ENCODE results near the gene C3orf52. TPM values are rescaled to one million over a fixed set of nuclear protein-coding genes. Genes with fewer than 3 reads are reported as not detected.

Gene C3orf52
- polyA plus RNA-seq, 3 donors: 5.9 to 7.9 (median 6.0) TPM

DNA sequence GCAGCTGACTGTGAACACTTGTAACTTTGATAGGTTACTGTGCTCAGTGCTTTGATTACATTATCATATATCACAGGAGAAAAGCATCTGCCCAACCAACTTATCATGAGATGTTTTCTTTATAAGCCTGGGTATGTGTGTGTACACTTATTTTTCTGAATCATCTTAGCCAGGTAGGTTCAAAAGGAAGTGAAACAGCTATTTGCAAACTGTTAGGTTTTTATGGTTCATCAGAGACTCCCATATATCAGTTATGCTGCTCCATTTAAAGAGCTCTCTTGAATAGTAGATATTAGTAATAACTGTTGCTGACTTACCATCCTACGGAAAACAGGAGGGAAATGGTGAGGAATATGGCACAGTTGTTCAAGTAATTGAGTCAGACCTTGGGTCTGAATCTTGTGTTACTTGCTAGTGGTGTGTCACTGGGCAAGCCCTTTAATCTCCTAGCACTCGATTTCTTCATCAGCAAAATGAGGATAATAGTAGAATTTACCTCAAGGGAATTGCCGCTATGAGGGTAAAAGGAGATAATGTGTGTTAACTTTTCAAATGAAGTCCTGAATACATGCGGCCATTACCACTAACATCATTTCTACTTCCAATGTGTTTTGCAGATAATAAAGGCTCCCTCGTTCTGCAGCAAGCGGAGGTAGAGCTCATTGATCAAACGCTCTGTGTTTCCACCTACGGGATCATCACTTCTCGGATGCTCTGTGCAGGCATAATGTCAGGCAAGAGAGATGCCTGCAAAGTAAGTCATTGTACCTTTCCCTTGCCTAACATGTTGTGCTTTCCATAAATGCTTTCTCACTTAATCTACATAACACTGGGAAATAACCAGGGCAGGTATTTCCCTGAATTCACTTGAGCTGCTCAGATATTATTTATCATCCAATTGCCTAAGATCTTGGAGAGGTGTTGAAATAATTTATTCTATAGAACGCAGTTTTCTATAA is 7.8 kb upstream of the C3orf52 start:
- no peak for DNase-seq (ENCODE audit: extremely low read depth in 1 of 11, low read depth in 9 of 11, low spot score in 4 of 11)

DNA sequence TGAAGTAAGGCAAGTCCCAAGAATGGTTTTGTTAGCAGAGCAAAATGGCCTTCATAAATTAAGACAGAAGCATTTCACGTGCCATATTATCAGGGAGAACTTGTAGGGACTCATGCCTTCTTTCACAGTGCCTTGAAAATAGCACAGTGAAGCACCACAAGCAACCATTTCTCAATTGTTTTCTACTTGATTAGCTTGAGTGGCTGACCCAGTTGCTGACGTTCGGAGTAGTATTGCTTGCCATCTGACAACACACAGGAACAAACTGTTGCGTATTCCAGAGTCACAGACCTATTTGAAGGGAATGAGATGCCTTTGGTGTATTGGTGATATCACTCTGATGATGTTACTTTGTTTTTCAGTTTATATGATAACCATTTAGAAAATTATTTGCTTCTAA is 3.0 kb upstream of the C3orf52 start:
- DNase-seq (ENCODE audit: extremely low read depth in 1 of 11, low read depth in 9 of 11, low spot score in 4 of 11): no peak

DNA sequence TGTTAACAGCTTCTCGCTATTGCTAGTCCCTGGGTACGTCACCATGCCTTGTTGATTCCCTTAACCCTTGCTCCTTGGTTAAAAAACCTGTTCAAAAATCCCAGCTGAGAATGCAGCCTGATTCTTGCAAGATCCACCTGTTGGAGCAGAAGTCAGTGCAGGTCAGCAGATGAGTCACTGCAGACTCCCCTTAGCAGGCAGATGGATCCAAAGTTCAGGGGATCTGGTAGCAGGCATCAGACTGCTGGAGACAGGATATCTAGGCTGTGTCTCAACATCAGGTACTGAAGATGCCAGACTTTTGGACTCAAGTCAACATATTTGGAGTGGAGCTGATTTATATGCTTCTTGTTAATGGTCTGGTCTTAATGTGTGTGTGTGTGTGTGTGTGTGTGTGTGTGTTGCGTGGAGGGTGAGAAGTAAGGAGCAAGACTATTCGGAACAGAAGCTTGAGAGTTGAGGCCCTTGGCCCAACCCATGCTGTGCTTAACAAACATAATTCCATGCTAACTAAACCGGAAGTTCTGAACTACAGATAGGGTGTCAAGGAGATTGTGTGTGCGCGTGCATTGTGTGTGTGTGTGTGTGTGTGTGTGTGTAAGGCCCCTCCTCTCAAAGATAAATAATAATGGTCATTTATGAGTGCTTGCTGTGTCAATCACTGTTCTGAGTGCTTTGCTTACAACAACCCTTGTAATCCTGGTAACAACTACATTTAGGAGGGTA is 1.0 kb upstream of the C3orf52 start:
- no peak for DNase-seq (ENCODE audit: extremely low read depth in 1 of 11, low read depth in 9 of 11, low spot score in 4 of 11)

DNA sequence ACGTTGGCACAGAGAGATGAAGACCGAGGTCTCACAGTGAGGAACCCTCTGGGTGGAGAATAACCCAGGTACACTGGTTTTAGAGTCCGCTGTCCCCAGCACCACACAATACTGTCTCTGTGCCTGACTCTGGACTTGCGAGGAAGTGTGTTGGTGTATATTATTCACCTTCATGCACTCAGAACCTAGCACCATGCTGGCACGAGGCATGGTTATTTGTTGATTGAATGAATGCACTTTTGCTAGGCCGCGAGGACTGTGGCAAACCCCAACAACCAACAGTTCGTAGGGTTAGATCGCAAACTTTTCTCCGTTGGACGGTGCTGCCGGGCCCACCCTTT is 484 bp upstream of the C3orf52 start:
- DNase-seq (ENCODE audit: extremely low read depth in 1 of 11, low read depth in 9 of 11, low spot score in 4 of 11): no peak

DNA sequence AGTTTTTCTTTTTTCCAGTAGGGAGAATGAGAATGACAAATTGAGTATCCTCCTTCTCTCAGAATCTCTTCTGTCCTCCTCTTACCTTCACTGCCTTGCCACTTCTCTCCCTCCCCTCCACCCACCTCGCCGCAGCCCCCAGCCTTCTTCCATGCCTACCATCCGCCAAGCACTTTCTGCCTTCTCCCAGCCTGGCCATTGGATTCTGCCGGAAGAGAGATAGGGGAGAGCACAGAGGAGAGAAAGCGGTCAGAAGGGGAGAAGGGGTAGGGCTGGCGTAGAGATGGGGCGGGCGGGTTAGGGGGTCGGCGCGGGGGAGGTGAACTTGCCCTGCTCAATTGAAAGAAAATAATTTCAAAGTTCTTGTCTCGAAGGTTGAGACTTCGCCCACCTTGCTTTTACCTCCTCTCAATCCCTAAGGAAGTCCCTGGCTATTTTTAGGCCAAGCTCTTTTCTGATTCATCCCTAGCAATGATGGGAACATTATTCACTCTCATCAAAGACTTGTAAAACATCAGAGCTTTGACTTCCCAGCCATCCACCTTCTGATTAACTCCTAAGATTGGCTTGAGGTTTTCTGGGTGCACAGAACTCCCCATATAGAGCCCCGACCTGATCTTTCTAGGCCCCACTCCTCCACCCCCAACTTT is 811 bp downstream of the C3orf52 start:
- DNase-seq (ENCODE audit: extremely low read depth in 1 of 11, low read depth in 9 of 11, low spot score in 4 of 11): no peak

DNA sequence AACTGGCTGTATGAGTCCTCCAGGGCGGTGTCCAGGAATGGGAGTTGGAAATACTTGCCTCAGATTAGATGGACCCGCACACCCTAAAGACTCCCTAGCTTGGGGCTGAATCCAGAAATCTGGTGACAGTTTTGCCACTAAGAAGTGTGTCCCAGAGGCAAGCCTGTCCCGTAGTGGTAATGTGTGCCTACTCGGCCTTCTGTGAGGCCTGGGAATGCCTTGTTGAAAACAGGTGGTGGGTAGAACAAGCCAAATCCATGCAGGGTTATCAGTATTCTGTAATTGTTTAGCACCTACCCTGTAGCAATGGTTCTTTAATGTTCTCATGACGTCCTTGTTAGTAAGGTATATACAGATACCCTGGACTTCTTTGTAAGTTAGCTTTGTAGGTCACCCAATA is 1.6 kb downstream of the C3orf52 start:
- no peak for DNase-seq (ENCODE audit: extremely low read depth in 1 of 11, low read depth in 9 of 11, low spot score in 4 of 11)

DNA sequence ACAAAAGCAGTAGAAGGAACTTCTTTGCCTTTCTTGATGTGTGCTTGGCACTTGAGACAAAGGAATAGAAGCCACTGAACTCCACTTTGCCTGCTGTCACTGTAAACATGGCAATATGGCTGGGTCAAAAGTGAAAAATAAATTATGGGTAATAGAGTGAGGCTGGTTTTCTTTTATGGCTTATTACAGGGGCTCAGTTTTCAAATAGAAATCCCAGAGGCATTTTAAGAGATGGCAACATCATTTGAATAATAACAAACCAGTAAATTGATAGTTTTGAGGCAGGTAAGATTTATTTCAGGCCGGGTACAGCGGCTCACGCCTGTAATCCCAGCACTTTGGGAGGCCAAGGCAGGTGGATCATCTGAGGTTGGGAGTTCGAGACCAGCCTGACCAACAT is 2.8 kb downstream of the C3orf52 start:
- no peak for DNase-seq (ENCODE audit: extremely low read depth in 1 of 11, low read depth in 9 of 11, low spot score in 4 of 11)

DNA sequence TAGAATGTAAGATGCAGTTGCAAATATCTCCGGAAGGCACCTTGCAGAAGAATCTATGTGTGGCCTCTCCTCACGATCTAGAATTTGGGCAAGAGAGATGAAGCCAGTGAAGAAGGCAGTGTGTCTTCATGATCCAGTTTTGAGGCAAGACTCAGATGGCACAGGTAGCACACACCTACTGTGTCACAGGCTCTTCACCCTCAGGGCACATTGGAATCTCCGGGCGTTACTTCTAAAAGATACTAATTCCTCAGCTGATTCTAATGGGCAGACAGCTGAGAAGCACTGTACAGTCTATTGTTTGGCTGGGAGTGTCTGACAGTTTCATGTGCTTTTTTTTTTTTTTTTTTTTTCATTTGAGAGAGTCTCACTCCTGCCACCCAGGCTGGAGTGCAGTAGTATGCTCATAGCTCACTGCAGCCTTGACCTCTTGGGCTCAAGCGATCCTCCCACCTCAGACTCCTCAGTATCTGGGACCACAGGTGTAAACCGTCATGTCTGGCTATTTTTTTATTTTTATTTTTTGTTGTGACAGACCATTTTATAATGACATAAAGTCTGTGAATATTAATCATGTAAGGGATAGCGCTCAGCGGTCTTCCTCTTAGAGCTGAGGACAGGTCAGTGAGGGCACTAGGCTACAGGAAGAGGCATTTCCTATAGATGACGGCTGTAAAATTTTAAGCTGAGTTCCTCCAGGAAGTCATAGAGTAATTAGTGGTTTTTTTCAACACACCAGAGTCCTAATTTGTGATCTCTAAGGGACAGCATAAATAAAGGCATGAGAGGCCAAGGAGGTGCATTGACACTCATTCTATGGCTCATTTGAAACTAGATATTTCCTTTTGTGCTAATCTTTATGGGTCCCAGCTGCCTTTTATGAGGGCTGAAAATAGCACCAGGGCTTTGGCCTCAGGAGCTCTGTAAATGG is 4.0 kb downstream of the C3orf52 start:
- peak in 2 of 11 donors; percentile 42 to 46 for DNase-seq (ENCODE audit: extremely low read depth in 1 of 11, low read depth in 9 of 11, low spot score in 4 of 11)

DNA sequence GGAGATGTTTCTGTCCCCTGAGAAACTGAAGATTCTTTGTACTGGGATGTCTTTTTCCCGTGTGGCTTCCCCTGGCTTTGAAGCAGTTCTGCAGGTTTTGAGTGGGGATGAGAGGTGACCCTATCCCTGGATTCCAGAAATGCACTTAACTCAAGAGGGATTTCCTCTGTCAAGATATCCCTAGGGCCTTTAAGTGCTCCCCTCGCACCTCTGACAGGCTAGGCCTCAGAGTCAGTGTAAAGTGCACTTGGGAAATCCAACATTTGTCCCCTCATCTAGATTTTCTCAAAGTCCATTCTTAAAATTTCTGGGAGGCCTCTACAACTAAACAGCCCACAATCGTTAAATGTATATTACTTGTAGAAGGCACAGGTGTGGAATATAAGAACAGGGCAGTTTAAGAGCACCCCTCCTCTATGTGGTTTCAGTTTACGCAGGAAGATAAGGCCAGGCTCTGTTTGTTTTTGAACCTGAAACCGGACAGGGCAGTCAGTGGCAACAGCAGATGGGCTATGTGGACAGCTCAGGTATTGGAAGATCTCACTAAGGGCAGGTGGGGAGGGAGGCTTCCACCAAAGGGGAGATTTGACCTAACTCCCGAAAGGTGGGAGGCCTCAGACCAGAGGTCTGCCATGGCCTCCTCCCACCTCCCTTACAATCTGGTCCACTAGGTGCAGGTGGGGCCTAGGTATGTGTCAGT is 4.8 kb downstream of the C3orf52 start:
- DNase-seq (ENCODE audit: extremely low read depth in 1 of 11, low read depth in 9 of 11, low spot score in 4 of 11): no peak

DNA sequence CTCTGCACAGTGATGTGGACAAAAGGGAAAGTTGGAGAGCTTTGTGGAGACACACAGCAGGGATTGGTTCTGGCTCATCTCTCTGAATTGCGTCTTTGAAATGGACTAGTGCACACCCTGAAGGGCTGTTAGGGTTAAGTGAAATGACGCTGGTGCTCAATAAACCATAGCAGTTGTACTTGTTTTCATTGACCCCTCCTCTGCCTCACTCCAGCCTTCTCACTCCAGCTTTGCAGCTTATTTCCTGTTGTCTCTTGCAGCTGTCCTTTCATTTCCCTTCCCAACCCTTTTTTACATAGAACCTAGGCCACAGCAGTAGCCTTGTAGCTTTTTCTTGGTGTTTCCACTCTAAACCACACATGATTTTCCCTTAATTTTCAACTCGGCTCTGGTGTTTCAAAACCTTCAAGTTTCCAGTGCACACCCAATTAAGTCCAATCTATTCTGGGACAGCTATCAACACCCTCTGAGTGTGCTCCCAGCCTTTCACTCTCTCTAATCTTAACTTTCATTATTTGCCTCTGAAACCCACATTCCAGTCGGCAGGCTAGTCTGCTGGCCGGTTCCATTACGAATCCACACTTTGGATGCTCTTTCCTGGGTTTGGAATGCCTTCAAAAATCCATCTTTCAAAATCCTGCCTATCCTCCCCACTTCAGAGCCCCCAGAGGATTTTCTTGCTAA is 6.4 kb downstream of the C3orf52 start:
- DNase-seq (ENCODE audit: extremely low read depth in 1 of 11, low read depth in 9 of 11, low spot score in 4 of 11): no peak

DNA sequence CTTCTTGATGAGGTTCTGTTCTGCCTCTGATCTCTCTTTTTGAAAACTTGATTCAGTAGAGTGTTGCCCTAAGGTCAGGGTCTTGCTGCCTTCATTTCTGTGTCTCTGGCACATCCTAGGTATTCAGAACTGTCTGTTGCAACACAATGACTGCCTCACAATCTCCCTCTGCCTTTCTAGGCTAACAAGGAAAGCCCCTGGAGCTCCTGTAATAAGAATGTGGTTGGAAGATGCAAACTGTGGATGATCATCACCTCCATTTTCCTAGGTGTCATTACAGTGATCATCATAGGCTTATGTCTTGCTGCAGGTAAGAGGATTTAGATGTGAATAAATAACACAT is 7.0 kb downstream of the C3orf52 start:
- DNase-seq (ENCODE audit: extremely low read depth in 1 of 11, low read depth in 9 of 11, low spot score in 4 of 11): no peak

DNA sequence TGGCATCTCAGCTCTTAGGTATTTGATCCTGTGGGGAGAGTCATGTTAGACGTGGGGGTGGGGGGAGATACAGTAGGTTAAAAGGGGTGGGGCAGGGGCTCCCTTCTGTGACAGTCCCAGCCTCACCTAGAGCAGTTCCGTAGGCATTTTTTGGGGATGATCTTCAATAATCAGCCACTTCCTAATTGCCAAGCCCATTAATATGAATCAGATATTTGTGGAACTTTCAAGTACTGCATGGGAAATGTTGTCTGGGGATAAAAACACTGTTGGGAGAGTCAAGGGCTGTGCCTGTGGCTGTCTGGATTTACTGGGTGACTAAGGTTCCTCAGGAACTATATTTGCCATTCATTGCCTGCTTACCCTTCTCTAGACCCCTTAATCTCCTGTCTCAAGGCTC is 9.5 kb downstream of the C3orf52 start:
- DNase-seq (ENCODE audit: extremely low read depth in 1 of 11, low read depth in 9 of 11, low spot score in 4 of 11): no peak

DNA sequence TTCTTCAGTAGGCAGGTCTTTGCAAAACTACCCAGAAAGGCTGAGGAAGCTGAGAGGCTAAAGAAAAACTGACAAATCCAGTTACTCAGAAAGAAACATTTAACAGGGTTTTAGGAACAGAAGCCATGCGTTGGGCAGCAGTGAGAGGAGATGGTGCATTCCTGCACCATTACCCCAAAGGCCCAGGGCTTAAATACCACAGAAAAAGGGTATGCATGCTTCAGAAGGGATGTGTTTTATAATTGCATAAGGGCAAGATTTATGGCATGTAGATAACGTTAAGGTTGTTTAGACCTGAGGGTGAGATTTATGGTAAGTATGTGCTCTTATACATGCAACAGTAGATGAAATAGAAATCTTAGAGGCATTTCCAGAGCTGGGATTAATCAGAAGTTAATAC is 10.0 kb downstream of the C3orf52 start:
- no peak for DNase-seq (ENCODE audit: extremely low read depth in 1 of 11, low read depth in 9 of 11, low spot score in 4 of 11)

DNA sequence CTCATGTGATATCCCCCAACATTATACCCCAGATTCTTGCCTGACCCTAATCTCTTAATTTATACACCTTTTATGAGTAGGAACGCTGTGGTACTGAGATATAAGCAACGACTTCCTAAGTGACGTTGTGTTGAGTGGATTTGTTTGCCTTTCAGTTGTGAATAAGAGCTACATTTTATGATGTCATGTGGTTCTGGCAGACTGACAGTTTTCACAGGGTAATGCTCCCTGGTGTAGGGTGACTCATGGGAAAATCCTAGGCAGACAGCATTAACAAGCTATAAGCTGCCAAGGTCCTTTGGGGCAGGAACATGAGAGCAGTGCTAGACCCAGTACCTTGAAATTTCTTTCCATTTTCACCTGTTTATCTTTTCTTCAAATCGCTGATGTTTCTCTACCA is 11.2 kb downstream of the C3orf52 start:
- DNase-seq (ENCODE audit: extremely low read depth in 1 of 11, low read depth in 9 of 11, low spot score in 4 of 11): no peak

DNA sequence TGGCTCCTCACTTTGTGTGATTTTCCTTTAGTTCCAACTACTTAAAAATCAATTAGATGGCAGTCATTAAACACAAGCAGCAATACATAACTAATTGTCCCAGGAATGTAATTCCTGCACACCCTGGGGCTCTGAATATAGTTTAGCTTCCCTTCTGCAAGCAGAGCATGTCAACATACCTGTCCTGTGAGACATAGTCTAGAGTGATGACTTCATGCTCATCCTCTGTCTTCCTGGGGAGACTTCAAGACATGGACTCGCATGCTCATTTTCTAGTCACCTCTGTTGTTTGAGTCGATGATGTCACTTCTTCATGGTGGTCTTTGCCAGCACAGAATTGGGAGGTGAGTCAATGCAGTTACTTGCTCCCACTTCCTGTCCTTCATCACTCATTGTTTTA is 15.7 kb downstream of the C3orf52 start:
- no peak for DNase-seq (ENCODE audit: extremely low read depth in 1 of 11, low read depth in 9 of 11, low spot score in 4 of 11)

DNA sequence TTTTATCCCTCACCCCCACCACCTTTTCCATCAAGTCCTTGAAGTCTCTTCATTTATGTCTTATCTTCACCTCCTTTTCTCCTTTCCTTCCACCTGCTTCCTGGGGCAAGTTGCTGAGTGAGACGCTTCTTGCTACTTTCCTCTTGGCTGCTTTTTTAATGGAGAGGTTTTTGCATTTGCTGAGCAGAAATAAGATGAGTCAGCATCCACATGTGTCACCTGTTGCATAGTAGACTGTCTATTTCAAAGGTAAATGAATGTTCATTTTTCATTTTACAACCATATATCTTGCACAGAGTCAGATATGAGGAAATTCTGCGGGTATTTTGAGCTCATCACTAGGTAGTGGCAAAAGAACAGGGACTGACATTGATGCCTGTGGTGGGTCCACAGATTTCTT is 18.6 kb downstream of the C3orf52 start:
- DNase-seq (ENCODE audit: extremely low read depth in 1 of 11, low read depth in 9 of 11, low spot score in 4 of 11): no peak

DNA sequence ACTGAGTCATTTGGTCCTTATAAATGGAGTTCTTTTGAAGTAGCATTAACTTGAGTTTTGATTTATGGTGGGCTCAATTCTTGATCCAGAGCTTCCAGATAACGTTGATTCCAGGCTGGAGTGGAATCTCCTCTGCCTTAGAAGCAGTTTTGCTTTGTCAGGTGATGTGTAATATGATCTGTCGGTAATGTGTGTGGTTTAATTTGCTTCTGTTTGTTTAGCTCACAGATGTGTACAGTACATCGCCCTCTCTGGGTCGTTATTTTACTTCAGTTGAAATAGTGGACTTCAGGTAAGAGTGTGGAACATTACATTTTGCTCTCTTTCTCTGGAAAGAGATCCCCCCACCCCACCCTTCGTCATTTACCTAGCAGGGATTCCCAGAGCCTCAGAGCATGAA is 23.1 kb downstream of the C3orf52 start:
- DNase-seq (ENCODE audit: extremely low read depth in 1 of 11, low read depth in 9 of 11, low spot score in 4 of 11): no peak

DNA sequence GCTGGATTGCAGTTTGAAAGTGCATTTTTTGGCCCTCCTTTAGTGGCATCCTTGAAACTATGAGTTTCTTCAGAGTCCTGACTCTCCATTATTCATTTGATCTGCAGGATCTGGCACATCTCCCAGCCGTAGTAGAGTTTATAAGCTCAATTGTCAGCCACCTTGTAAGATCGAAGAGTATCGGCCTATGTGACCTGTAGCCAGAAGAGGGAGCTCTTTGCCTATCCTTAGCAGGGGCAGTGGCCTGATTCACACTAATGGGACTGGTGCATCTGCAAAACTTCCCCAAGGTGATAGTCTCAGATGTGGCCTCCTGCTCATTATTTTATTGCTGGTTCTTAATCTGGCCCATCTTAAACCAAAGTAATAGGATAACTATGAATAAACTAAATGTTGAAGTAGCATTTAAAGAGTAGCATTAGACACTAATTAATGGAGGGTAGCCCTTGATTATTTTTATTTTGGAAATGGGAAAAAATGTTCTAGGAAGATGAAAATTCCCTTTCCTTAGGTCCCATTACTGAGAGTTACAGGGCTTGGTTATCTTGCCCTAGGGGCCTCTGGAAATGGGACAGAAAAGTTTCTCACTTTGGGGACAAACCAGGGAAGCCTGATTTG is 25.7 kb downstream of the C3orf52 start:
- DNase-seq (ENCODE audit: extremely low read depth in 1 of 11, low read depth in 9 of 11, low spot score in 4 of 11): peak in 3 of 11 donors; percentile 41 to 47 (median 45)

Data from renal cortex interstitium (tissue), 11 donors.